ENCODE results near the gene KDM2B.
"Not testable (repeated sequence)": the region's sequence is repeated elsewhere in the genome, so short reads cannot be mapped to it uniquely, and the experiment has no call there.

The KDM2B gene

DNA sequence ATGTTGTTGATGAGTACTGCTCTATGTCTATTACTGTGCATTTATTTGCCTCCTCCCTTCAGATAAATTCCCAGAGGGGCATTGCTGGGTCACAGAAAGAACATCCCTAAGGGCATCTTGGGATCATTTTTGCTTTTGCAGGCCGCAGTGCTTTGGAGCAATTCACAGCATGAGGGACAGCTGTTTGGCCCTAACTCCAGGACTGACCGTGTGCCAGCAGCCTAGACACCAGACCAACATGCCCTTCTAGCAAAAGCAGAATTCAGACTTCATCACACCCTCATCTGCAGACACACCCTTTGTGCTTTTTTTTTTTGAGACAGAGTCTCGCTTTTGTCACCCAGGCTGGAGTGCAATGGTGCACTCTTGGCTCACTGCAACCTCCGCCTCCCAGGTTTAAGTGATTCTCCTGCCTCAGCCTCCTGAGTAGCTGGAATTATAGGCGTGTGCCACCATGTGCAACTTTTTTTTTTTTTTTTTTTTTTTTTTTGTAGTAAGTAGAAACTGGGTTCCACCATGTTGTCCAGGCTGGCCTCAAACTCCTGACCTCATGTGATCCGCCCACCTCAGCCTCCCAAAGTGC, 149.9 kb downstream of the KDM2B start:
- no peak for DNase-seq (ENCODE audit: low read depth)

DNA sequence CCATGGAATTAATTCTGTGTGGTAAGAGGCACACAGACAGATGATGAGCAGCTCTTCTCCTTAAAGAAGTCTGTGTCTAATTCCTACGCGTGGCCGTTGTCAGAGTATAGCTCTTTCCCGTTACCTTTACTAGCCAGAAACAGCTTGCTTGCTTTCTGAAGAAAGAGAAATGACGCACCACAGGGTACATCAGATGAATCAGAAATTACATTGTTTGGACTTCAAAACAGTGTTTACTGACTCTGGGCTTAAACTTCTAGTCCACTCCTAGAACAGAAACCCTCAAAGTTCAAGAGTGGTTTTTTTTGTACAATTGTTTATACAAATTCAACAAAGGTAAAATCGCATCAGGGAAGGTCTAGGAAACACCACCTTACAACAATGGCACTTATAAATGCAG, 151.9 kb downstream of the KDM2B start:
- no peak for DNase-seq (ENCODE audit: low read depth)

DNA sequence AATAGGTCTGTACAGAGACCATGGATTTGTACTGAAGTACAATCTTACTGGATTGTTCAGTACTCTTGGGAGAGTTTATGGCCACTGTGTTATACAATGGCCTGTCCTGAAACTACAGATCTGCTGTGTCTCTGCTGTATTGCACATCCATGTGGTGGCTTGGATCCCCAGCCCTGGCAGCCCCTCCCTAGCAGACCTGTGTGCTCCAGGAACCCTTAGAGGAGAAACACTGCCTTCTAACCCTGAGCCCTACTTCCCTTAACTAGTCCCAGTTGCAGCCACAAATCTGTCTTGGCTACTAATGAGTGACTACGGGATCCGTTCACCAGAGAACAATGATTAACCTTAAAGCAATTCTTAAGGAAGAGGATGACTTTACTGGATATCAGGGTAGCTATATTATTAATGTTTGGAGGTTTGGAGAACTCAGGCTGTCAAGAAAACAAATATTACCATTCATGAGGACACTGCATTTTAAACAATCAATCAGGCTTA, 153.2 kb downstream of the KDM2B start:
- no peak for DNase-seq (ENCODE audit: low read depth)

DNA sequence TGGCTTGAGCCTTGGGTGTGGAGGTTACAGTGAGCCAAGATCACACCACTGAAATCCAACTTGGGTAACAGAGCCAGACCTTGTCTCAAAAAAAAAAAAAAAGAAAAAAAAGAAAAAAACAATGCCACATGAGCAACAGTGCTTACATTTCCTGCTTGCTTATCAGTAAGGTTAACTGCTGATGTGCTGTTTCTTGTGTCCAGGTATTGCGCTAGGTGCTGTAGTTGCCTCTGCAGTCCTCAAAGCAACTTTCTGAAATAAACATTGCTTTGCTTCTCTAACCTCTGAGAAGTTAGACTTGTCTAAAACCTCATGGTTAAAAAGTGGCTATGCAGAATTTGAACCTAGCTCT, 156.2 kb downstream of the KDM2B start:
- no peak for DNase-seq (ENCODE audit: low read depth)

DNA sequence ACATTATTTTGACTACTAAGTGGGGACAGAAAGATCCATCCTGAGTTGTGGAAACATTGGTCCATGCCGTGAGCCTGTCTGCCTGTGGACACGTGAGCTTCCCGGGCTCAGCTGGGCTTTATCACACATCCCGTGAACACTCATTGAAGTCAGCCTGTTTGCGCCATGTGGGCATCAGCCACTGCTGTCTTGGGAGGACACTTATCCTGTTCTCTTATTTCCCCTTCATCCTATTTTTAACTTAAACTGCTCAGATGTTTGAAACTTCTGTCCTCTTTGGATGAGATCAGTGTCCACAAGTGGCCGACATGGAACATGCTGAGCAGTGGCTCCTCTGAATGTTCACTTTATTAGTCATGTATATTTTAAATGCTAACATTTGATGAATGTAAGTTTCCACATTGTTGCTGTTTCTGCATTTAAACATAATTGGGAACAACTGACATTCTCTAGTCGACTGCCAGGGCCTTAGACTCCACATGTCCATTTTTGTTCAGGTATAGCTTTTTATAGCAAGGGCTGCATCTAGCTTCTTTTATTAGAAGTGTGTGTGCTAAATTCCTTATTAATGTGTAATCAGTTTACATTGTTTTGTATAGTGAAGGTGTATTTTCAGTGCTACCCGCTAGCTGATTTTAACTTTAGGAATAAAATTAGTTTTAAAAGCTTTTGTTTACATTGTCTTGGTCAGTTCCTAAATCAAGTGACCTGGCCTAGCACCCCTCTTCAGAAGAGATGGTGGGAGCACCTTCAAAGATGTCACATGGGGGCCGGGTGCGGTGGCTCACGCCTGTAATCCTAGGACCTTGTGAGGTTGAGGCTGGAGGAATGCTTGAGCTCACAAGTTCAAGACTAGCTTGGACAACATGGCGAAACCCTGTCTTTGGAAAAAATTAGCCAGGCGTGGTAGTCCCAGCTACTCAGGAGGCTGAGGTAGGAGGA, 156.9 kb downstream of the KDM2B start:
- DNase-seq (ENCODE audit: low read depth), result no peak

DNA sequence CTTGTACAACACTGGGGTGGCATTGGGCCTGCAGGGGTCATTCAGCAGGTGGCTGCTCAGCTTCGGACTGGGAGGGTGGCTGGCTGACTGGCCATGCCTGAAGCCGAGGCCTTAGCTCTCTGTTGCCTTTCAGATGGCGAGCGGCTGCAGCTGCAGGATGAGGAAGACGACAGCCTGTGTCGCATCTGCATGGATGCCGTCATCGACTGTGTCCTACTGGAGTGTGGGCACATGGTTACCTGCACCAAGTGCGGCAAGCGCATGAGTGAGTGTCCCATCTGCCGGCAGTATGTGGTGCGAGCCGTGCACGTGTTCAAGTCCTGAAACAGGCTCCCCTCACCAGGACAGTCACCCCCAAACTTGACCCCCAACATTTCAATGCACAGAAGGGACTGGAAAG, 157.6 kb downstream of the KDM2B start:
- DNase-seq (ENCODE audit: low read depth), result no peak

DNA sequence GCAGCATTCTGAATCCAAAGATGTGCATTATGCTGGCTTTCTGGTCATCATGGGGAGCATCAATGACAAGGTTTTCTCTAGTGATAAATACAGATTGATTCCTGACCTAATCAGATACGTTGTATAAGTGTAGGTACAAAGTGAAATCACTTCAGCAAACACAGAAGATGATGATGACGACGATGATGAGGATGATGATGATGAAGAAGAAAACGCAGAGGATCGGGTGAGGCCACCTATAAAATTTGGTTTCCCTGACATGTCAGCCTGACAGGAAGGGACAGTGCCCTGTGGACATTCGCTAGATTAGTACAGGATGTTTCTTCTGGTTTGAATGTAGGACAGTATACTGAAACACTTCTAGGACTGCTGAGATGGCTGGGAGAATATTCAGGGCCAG, 160.7 kb downstream of the KDM2B start:
- no peak for DNase-seq (ENCODE audit: low read depth)

DNA sequence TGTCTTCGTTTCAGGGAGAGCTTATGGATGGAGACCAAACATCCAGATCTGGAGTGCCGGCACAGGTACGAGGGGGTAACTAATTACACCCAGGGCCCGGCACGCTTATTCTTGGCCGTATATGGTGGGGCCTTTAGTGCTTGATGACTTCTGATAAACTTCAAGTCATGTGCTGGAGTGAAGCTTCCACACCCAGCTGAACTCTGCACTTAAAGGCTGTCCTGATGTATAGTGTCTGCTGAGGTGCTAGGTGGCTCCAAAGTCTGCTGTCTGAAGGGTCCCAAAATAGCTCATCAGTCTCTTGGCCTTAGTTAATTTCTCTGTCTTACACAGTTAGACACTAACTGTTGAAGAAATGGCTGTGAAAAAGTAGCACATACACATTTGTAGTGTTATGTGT, 163.0 kb downstream of the KDM2B start:
- no peak for DNase-seq (ENCODE audit: low read depth)

DNA sequence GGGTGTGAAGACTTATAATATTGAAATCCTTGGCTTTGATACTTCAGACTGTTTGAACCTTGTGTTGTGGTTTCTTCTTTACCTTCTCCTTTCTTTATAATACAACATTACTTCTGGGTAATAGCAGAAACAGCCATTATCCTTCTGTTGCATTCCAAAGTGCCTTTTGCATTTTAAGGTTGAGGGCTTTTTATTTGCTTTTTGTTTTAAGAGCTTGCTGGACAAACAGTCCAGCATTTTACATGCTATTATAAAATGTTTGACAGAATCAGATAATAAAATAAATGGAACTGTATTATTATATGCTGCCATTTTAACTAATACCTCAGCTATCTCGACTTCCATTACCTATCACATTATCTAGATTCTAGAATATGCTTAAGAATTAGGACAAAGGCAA, 166.9 kb downstream of the KDM2B start:
- no peak for DNase-seq (ENCODE audit: low read depth)

DNA sequence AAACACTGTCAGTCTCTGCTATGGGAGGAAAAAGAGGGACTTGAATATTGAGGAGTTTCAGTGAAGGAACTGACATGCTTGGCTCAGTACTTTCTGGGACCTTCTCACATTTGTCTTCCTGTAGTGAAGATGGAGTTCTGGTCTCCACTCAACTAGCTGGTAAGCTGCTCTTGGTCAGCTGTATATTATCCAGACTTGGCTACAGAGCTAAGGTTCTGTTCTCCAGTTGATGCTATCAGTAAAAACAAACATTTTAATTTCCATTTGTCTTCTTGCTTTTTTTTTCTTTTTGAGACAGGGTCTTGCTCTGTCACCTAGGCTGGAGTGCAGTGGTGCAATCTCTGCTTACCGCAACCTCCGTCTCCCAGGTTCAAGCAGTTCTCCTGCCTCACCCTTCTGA, 175.6 kb downstream of the KDM2B start:
- no peak for DNase-seq (ENCODE audit: low read depth)

DNA sequence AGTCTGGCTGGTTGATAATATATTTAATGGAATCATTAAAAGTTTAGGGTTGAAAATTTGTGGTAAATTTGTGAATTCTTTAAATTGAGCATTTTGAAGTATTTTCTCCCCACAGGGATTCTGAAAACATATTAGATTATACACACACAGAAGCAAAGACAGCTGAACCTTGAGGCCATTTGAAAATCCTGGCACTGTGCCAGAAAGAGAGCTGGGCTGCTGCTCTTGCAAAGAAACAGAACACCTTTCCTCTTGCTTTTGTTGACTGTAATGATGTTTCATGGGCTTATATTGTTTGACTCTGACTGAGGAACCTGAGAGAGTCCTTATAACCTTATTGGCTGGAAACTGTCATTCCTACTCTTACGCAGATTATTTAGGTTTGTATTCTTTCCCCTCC, 176.1 kb downstream of the KDM2B start:
- DNase-seq (ENCODE audit: low read depth), result no peak

DNA sequence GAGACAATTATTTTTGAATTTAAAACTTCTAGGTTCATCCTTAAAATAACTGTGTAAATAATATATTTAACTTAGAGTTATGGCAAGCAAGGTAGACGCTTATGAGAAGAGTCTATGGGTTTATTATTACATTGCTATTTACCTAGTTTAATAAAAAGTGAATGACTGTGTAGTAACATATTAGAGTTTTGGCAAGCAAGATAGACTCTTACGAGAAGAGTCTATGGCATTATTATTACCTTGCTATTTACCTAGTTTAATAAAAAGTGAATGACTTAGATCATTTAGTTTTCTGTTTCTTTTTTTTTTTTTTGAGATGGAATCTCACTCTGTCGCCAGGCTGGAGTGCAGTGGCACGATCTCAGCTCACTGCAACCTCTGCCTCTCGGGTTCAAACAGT, 177.1 kb downstream of the KDM2B start:
- no peak for DNase-seq (ENCODE audit: low read depth)

DNA sequence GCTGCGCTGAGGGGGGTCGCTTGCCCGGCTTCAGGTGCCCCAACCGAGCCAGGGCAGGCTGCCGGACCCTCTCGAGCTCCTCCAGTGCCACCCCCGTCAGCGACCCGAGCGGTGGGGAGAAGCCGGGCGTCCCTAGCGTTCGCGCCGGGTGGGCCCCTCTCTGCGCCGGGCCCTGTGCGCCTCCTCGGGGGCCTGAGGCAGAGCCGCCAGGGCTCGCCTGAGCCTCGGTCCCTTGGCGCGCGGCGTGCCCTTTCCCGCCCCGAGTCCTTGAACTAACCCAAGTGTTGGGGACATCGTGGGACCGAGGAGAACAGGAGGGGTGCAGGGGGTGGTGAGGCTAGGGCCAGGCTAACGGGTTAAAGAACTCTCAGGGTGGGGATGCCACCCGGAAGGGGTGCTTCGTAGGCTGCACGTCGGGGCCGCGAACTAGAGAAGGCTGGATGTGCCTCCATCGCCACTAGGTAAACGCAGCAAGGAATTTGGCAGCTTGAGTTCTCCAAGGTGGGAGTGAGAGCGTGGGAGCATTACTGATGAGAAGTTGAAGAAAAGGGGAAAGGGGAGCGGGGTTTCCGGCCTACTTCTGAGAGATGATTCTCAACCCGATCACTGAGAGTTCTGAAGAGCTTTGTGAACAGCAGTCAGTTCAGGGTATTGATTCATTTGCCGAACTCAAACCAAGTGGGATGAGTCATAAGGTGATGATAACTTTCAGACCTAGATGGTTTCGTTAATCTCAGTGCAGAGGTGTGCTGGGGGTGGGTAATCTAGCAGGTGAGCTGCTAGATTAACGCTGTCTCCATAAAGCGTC, 180.3 kb downstream of the KDM2B start:
- DNase-seq (ENCODE audit: low read depth), result no peak

DNA sequence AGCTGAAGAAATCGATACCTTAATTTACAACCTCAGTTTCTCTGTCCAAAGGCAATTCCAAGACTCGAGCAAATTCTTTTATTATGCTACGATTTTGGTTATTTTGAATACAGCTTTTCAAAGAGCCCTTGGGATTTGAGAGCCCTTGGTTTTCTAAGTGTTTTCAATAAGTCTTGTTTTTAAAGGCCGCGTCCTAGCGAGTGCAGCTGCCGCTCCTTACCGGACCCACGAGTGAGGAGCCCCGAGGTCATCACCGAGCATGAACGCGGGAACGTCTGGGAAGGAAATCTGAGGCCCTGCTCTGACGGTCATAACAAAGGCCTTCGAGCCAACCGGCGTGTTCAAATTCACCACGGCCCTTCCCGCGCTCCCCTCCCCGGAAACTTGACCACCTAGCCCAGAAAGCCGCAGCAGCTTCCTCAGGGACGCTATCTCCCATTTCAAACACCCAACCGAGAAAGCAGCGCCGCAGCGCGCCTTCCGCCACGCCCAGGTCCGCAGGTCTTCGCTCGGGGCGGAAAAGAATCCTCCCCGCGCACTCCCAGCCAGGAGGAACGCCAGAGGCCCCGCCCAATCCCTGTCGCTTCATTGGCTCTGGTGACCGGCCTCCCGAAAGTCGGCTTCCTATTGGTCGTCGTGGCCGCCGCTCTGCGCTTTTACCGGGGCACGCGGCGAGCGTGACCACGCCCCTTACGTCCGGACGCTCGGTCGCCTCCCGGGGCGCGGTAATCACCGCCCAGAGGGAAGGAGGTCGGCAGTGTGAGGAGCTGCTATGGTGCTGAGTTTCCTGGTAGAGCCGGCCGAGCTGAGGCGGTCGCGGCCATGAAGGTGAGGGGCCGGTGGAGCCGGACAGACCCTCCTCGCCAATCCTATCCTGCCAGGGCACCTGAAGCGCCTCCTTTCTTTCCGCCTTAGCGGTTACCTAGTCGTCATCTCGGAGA, 181.2 kb downstream of the KDM2B start, which contains the start of gene RNF34:
RNF34 (plus strand) TSS at position 728 of the 941 bp plus-strand sequence; CDS start at position 823, 95 bp downstream.
- peak; percentile 97 for DNase-seq (ENCODE audit: low read depth)

DNA sequence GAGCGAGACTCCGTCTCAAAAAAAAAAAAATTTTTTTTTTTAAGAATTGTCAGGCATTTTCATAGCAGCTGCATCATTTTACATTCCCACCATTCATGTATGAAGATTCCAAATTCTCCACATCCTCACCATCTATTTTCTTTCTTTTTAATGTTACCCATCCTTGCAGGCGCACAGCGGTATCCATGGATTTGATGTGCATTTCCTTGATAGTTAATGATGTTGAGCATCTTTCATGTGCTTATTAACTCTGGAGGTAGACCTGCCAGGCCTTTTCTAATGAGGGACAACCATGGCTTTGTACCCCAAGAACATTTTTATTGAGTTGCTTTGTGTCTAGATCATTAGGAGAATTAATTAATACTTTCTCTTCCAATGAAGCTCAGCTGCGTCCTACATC, 182.5 kb downstream of the KDM2B start:
- DNase-seq (ENCODE audit: low read depth), result no peak

DNA sequence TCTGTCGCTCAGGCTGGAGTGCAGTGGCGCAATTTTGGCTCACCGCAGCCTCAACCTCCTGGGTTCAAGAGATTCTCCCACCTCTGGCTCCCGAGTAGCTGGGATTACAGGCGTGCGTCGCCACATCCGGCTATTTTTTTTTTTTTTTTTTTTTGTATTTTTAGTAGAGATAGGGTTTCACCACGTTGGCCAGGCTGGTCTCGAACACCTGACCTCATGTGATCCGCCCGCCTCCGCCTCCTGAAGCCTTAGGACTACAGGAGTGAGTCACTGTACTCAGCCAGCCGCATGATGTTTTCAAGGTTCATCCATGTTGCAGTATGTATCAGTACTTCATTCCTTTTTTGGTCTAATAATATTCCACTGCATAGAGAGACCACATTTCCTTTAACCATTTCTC, 183.3 kb downstream of the KDM2B start:
- DNase-seq (ENCODE audit: low read depth), result no peak

DNA sequence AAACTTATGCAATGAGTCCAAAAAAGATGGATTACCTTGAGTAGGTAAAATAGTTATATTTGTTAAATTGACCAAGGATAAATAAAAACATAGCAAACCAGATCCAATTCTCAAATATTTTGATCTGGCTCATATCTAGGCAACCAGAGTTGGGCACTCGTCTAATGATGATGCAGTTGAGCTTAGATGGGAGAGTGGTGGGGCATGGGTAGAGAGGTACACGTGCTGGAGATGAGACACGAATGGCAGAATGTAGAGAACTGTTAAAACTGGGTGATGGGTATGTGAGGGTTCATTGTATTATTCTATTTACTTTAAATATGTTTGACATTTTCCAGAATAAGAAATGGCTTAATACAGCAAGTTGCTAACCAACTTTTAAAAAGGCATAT, 188.5 kb downstream of the KDM2B start:
- no peak for DNase-seq (ENCODE audit: low read depth)

DNA sequence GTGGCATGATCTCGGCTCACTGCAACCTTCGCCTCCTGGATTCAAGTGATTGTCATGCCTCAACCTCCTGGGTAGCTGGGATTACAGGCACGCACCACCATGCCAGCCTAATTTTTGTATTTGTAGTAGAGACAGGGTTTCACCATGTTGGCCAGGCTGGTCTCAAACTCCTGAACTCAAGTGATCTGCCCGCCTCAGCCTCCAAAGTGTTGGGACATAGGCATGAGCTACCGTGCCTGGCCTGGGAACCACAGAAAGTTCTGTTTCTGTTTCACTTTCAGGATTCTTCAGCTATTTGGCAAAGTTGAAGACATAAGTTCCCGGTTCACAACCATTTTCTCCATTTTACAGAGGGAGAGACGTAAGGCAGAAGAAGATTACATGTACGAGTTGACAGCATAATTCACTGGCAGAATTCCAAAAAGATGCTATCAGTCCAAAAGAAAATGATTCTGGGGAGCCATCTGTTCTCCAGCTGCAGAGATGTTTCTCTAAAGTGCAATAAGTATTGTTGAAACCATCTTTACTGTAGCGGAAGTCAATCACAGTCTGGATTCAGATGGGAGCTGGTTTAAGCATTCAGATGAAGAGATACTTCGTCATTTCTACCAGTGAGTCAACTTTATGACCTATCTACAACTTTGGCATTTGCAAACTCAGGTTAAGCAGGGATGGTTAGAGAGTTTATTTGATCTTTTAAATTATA, 189.1 kb downstream of the KDM2B start:
- no peak for DNase-seq (ENCODE audit: low read depth)

DNA sequence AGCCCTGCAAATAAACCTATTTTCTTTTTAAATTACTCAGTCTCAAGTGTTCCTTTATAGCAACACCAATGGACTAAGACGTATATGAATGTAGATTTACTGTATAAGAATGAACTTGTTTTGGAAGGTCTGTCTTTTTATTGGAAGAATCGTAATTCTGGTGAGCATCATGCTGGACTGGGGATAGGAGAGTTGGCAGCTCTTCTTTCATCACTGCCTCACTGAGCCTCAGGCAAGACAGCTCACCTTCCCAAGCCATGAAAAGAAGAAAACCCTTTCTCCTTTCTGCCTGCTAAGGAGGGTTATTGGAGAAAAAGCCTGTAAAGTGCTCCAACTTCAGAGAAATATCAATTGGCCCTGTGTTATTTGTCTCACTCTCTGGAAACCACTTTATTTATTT, 190.0 kb downstream of the KDM2B start:
- DNase-seq (ENCODE audit: low read depth), result no peak

DNA sequence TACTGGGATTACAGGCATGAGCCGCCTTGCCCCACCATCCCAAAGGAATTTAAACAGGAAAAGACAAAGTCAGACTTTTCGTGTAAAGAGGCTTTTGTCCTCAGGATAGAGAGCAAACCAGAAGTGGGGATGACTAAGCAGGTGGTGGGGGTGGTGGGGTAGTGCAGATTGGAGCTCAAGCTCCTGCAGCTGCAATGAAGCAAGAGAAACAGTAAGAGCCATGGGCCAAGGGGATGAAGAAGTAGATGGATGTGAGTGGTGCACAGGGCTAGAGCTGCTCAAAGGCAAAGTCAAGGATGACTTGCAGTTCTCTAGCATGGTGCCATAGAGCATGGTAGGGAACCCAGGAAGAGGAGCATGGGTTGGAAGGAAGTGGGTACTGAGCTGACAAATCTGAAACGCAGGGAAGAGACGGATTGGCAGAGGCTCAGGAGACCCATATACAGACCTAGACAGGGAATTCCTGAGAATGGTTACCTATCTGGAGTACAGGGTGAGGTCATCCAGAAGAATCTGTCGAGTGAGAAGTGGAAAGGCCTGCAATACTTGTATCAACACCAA, 192.3 kb downstream of the KDM2B start:
- no peak for DNase-seq (ENCODE audit: low read depth)

DNA sequence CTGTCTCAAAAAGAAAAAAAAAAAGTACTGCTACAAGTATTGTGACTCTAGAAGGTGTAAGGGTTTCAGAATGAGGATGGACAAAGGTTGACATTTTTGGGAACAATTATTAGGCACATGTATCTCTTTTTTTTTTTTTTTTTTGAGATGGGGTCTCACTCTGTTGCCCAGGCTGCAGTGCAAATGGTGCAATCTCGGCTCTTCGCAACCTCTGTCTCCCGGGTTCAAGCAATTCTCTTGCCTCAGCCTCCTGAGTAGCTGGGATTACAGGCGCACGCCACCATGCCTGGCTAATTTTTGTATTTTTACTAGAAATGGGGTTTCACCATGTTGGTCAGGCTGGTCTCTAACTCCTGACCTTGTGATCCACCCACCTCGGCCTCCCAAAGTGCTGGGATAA, 195.9 kb downstream of the KDM2B start:
- DNase-seq (ENCODE audit: low read depth), result not testable (repeated sequence)

Measured in stromal cell of bone marrow (primary cell).